HS-27A (cell line): ENCODE results near the gene PIRT.
"Not testable (repeated sequence)": the region's sequence is repeated elsewhere in the genome, so short reads cannot be mapped to it uniquely, and the experiment has no call there.

Source experiments
- DNase-seq: peaks from one replicate; pipeline ENCODE4 v3.0.0-alpha.2; 2012; ENCODE audit warnings: low read depth, missing footprints

PIRT gene

DNA sequence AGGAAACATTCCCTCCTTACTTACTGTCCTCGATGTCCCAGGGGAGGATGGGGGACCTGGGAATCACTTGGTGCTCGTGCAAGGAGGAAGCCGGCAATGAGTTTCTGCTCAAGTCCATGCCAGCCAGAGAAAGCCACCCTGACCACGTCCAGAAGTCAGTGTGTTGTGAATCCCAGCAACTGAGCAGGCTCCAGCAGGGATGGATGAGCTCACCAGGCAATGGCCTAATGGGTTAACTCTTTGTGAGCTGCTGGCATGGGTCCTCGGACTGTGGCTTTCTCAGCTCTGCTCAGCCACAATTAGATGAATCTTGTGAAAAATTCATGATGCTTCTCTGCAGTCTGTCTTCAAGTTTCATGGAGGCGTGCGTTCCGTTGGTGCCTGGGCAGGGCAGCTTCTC lies at the start of gene PIRT:
Gene PIRT, minus strand, starts transcription at position 167 of the 400 bp plus-strand sequence. CDS start 12,442 bp downstream, outside the sequence.
- no peak for DNase-seq

DNA sequence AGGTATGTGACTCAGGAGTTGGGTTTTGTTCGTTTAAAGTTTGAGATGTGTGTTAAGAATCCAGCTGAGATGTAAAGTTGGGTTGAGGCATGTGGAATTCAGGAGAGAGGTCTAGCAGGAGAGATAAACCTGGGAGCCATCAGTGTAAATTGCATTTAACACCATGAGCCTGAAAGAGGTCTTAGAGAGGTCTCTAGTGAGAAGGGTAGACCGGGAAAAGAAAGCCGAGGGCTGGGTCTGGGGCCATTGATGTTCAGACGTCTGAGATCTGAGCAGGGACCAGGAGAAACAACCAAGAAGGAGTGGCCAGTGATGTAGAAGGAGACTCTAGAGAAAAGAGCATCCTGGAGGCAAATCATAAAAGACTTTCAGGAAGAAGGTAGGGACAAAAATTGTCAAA lies 44.1 kb upstream of the PIRT start:
- no peak for DNase-seq

DNA sequence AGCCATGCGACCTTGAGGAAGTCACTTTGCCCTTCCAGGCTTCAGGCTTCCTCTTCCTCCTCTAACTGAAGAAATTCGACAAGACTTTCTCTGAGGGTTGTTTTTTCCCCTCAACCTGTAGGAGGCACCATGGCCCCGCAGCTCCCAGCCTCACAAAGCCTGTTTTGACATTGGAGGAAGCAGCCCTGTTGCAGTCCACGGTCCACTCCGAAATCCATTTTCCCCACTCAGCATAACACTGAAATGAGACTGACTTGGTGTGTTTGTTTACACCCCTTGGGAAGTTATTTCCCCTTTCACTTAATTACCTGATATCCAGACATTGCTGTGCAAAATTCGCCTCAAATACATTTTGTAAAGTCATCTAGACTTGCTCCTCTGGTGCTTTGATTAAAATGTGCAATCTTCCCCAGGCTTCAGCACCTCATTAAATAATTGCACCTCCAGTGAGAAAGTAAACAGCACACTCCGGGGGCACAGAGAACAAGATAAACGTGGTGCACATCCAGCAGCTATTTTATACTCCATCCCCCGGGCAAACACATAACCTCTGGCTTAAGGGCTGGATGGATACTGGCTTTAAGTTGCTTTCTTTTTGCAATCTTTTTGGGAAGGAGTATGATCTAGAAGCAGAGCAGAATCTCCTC lies 41.4 kb upstream of the PIRT start:
- DNase-seq, result no peak

DNA sequence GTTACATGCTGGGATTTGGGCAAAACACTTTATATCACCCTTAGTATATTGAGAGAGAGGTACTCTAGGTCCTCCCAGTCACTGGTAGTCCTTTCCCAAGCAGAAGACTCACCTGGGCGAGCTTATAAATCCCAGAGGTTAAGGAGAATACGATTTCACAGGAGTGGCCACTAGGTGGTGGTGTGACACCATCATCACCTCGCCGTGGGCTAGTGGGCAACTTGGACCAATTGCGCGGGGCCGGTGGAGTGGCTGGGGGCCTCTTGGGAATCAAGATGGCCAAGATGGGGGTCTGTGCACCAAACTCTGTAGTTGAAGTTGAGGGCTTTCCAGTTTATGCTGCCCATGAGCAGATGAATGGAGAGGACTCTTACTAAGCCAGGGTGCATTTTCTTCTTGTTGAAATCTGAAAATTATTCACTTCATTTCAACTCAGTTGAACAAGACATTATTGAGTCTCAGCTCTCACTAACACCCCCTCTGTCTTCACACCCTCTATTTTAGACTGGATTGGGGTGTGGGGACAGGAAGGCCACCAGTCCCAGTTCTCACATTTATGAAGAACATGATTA lies 38.2 kb upstream of the PIRT start:
- no peak for DNase-seq

DNA sequence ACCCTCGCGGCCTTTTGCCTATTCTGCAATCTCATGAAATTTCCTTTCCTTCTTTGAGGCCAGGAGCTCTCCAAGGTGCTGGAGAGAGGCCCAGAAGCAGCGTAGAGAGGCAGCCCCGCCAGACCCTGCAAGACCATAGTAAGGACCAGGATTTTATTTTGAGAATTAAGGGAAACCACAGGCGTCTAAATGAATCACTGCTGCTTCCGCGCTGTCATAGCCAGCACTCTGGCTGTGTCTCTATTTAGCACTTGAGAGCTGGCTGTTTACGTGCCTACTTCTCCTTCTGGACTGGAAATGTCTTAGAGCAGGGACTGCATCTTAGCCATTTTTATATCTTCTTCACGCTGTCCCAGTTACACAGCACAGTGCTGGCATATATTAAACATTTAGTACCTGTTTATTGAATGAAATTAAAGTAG lies 37.6 kb upstream of the PIRT start:
- DNase-seq, result no peak

DNA sequence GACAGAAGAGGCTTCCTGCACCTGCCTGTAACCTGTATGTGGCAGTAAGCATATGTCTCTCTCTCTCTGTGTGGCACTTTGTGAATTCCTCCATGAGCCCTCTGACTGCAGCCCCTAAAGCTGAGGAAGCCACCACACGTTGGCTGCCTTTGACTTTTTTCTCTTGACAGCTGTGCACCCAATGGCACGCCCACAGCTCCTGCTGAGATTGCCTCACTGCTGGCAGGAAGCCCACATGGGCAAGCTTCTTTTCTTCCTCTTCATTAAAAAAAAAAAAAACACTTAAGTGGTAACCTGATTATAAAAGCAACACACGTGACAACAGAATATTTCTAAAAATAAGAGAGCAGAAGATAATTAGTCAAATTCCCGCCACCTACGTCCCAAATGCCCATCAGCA lies 34.0 kb upstream of the PIRT start:
- no peak for DNase-seq

DNA sequence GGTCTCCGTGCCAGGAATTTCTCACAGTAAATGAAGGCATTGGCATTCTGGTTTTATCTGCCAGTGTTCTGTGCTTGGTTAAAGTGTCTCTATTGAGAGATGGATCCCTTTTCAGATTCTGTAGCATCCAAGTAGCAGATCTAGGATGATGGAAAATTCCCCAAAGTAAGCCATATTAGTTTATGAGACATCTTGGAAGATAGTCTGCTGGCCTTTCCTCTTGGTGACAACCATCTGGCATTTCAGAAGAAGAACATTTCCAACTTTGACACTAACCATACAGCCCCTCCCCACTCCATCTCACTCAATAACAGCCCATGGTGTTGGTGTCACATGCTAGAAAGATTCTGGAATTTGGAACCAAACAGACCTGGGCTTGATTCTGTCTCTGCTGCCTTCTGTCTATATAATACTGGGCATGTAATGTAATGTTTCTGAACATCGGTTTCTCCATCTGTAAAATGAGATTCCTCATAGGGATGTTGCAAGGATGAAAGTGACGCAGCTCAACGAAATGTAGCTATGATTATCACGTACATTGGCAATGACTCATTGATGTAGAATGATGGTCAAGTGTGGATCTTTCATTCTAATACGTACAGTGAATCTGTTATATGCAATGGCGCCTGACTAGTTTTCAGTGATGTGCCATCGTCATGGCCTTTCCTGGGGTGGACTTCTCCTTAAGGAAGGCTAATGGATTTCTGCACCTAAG lies 32.6 kb upstream of the PIRT start:
- DNase-seq, result no peak

DNA sequence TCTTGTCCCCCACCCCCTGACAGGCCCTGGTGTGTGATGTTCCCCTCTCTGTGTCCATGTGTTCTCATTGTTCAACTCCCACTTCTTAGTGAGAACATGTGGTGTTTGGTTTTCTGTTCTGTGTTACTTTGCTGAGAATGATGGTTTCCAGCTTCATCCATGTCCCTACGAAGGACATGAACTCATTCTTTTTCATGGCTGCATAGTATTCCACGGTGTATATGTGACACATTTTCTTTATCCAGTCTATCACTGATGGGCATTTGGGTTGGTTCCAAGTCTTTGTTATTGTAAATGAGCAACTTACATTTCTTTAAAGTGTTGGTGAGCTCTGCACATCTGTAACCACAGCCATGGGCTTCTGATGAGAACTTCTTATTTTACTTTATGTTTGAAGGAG lies 30.9 kb upstream of the PIRT start:
- not testable (repeated sequence) for DNase-seq

DNA sequence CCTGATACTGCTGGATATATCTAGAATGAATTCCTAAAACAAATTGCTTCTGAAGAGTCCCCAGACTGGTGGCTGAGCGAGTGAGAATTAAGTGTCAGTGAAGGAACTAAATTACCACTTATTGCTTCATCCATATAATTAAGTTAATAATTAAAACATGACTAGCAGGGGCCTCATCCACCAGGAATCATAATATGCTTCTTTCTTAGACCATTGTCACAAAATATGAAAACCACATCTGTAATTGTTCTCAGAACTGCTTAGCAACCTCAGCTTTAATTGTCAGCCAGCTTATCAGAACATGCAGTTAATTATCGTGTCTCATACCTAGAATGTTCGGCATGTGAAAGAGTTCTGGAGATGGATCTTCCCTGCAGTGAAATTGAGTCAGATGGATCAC lies 21.2 kb upstream of the PIRT start:
- DNase-seq, result no peak

DNA sequence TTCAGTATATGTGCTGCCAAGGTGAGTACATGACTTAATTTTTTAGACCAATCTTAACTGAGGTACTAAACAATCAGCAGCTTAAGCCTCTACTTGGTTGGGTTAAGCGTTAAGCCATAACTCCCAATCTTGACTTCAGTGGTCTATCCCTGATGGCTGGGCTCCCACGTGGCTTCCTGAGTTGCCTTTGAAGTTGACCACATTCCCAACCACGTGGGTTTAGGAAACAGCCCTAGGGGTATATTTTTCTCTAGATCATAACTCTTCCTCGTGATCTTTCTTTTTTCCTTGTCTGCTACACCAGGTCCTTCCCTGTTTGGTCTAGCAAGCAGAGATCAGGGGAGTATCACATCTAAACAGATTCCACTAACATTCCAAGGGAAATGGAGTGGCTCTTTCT lies 20.1 kb upstream of the PIRT start:
- no peak for DNase-seq

DNA sequence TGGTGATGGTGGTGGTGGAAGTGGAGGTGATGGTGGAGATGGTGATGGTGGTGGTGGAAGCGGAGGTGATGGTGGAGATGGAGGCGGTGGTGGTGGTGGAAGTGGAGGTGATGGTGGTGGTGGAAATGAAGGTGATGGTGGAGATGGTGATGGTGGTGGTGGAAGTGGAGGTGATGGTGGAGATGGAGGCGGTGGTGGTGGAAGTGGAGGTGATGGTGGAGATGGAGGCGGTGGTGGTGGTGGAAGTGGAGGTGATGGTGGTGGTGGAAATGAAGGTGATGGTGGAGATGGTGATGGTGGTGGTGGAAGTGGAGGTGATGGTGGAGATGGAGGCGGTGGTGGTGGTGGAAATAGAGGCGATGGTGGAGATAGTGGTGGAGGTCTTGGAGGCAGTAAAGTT lies 8.7 kb upstream of the PIRT start:
- DNase-seq, result not testable (repeated sequence)

DNA sequence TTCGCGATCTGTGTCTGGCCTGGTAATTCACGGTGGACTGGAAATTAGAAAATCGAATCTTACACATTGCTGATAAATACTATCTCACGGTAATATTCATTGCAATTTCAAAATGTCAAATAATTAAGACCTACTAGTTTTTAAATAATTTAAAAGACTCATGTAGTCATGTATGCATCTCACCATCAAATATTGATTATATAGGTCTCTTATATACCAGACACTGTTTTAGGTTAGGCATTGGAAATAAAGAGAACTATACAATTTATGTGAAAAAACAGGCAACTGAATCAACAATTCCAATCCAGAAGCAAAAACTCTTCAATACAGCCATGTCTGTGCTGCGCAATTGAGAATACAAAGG lies 7.5 kb upstream of the PIRT start:
- no peak for DNase-seq

DNA sequence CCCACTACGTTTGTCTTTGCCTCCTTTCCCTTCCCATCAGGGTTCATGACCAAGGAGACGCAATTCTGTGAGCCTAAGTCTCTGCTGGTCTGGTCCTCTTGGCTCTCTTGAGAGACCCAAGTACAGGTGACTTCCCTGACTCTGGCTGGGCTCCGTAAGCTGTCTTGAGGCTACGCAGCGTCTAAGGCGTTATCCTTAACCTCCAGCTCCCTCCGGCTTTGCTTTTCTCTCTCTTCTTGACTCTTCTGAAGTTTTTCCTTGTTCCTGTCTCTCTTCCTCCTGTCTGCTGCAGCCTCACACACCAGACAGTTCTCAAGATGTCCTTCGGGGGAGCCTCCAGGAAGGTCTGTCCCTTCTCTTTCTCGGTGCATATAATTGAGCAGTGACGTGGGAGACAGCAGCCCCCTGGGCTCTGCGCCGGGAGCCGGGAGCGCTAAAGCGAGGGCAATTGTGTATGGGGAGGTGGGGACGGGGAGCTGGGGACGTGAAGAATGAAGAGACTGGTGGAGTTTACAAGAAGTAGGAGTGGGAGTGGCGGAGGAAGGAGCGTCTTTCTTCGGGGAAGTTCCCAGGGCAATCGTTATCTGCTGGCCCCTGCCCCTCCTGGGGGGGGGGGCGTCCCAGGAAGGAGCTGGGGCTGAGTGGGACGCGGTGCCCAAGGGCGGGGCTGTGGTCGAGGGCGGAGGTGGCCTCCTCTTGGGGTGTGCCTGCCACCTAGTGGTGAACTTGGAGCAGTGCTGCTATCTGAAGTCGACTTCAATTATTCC lies 6.9 kb upstream of the PIRT start:
- peak; percentile 9 for DNase-seq

DNA sequence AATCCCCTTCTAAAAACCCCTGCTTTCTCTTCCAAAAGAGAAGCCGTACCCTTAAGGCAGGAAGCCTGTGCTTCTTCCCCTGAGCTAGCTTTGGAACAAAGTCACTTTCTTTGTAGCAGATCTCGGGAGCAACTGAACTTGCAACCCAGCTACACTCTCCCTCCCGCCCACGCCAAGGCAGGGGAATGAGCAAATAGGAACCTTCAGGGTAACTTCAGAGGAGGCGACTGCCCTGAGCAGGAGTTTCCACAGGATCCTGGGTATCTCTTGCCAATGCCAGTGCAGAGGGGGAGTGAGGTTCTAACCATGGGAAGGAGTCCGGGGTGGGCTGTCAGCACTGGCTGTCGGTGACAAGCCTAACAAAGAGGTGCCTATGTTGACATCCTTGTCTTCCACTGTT lies 5.9 kb upstream of the PIRT start:
- DNase-seq, result no peak

DNA sequence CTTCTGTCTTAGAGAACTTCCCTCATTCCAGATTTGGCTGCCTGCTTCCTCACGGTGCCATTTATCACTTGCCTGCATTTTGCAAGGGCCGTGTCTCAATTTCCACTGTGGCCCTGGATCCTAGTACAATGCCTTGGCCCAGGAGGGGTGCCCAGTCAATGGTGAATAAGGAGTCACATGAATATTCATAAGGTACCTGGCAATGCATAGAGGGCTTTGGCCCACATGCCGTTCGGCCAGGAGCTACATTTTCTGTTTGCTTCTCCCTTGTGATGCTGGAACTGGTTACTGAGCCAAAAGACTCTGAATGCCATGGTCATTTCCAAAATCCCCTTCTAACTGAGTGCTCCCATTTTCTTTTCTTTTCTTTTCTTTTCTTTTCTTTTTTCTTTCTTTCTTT lies 4.8 kb upstream of the PIRT start:
- no peak for DNase-seq

DNA sequence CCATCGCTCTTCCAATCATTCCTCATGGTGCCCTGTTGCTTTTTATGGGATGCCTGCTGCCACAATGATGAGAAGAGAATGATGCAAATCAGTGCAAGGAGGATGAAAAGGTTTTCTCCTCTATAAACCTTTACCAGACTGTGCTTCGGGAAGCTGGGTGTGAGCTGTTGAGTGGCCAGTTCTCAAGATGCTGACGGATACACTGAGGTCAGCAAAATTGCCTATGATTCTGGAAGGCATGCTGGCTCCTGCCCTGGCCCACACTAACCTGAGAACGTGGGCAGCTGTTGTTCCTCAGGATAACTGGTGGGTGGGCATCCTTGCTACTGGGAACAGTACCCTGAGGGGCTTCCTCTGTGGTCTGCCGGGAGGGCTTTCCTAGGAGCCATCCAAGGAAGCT lies 795 bp upstream of the PIRT start:
- no peak for DNase-seq

DNA sequence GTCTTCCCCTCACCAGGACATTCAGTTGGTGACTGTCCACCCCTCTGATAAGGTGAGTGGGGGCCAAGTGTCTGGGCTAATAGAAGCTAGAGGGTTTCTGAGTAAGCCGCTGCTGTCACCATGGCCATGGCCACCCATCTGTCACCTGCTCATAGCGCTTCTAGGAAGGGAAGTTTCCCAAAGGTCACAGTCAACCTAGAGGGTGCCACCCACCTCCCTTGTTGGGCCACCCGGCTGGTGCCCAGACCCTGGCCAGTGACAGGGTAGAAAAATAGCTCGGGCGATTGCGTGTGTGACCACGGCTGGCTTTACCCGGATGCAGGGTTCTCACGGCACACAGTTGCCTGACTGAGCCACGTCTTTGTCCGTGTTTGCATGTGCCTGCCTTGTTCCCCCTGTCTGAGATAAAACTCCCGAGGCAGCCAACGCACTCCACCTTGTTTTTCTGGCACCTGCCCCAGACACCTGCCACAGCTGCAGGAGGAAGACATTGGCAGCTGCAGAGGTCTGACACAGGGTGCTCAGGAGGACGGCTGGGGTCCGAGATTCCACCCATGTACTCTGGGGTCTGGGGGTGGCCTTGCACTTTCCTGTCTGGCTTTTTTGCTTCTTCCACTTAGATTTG lies 809 bp downstream of the PIRT start:
- DNase-seq, result no peak

DNA sequence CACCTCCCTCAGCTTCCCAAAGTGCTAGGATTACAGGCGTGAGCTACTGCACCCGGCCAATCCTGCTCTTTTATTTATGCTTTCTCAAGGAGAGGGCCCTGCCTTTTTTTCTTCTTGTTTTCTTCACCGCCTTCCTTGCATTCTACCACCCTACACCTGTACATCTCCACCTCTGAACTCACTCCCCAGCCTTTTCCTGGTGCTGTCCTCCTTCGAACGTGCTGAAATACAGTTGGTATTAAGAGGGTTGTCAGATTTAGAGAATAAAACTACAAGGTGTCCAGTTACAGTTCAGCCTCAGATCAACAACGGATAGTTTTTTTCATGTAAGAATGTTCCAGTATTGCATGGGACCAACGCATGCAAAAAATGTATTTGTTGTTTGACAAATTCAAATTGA lies 1.7 kb downstream of the PIRT start:
- no peak for DNase-seq

DNA sequence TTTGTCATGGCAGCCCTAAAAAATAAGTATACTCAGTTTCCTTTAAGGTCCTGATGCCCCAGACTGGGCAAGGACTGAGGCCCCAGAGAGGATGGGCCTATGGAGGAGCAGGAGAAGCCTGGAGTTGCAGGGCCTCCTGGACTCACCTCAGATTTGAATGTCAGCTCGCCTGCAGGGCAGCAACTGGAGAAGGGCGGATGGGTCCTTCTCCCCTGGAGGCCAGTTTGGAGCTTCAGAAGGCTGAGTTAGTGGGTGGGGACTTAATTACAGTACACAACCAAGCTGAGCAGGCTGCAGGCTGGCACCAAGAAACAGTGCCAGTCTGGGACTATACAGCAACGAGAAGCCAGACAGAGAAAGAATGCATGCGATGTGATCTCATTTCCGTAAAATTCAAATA lies 6.2 kb downstream of the PIRT start:
- DNase-seq, result no peak

DNA sequence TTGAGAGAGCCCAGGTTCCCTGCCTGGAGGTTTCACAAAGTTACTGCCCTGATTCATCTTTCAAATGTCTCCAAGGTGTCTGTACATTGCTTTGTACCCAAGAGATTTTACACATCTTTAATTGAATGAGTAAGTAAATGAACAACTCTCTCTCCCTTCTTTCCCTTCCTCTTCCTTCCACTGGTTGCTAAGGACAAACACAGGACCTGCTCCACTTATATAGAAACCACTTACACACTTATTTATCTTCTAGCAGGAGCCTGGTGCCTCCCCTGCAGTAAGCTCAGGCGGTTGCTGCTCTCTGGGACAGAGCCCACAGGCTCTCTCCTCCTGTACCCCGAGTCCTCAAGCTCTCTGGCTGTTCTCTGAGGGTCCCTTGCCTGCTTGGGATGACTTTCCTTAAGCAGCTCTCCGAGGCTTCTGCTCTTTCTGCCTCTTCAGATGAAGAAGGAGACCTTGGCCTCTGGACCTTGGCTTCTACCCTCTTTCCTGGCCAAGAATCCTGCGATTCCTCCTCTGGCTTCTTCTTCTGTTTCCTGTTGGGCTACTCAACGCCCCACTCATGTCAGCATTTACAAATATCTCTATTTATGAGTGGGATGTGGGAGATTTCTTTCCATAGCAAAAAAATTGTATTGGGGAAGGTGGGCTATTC lies 9.9 kb downstream of the PIRT start:
- DNase-seq, result no peak

DNA sequence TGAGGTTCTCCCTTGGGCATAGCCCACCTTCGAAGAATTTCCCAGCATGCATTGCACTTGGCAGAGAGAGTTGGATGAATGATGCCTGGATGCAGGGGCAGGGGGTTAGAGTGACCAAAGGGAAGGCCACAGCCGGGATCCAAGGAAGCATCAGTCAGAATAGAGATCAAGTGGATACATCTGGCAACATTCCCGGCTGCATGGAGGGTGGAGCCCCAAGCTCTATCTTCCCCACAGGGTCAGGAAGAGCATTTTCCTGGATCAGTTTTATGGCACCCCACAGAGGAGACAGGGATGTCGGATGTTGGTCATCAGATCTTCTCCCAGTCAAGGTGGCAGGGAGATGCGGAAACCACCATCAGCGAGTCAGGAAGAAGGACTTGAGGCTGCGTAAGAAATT lies 13.0 kb downstream of the PIRT start:
- no peak for DNase-seq

DNA sequence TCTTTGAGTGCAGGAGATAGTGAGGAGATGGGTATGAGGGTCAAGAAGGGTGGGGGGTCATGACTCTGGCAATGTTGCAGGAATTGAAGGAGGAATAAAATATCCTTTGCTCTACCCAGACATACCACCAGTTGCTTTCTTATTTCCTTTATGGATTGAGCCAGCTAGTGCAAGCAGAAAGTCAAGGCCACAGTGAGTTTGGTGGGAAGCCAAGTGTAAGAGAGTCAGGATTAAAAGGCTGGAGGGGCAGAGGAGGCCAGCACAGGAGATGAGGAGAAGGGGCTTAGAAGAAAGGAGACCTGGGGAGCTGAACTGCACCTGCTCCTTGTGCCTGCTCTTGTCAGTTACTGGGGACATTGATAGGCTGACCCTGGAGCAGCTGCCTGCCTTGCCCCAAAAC lies 16.1 kb downstream of the PIRT start:
- no peak for DNase-seq
